Measurements from ENCODE around the gene DISC1.
"Not testable (repeated sequence)": the region's sequence is repeated elsewhere in the genome, so short reads cannot be mapped to it uniquely, and the experiment has no call there.

Gene DISC1

DNA sequence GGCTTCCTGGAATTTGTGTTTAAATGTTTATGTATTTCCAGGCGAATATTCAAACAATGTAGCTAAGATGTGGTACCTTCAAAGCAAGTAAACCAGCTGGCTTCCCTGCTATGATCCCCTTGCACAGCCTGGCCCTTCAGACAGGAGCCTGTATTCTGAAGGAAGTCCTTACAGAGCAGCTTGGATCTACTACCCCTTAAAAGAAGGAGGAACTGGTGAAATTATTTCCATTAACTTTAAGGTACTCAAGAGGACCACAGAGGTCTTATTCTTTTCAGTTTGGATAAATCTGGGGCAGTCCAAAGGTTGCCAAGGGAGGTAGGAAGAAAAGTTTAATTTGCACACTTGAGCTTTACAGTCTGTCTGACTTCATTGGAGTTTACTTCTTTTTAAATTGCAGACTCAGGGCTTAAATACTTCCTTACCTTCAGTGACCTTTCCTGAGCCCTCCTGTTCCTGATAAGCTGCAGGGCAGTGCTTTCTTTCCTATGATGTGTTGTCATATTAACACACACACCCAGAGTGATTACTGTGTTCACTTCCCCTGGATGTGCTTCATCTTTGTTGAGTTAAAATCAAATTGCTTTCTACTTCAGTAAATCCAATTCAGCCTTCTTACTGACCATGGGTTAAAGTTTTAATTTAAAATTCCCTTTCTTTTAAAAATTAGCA, 40.5 kb downstream of the DISC1 start:
- no peak for DNase-seq (ENCODE audit: low read depth in 2 of 3, low spot score in 1 of 3)

DNA sequence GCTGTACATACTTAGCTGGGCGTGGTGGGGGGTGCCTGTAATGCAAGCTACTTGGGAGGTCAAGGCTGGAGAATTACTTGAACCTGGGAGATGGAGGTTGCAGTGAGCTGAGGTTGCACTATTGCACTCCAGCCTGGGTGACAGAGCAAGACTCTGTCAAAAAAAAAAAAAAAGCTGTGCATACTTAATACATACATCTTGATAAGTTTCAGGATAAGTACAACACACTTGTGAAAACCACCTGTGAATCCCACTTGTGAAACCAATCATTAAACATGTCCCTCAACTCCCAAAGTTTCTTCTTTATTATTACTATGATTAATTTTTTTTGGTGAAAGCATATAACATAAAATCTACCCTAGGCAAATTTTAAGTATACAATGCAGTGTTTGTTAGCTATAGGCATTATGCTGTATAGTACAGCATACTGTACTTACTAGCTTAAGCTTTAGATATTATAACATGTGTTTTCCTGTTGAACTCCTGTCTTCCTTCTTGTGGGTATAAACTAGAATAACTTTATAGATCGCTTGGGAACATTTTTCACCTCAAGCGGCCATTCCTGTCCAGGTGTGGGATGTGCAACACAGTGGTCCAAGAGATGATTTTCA, 41.4 kb downstream of the DISC1 start:
- DNase-seq (ENCODE audit: low read depth in 2 of 3, low spot score in 1 of 3), result no peak

DNA sequence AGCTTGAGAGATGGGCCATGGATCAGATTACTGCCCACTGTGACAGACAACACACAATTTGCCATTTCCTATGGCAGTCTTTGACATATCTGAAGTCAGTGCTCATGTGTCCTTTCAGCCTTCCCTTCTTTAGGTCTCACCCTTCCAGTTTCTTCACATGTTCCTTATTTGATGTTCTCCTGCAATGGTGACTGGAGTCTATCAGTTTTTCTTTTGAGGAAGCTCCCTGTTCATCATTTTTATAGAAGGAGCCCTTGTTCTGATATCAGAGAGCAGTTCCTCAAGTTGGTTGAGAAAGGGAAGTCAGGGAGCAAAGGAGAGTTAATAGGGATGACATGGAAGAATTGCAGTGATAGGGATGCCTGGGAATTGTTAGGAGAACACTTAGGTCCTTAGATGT, 42.2 kb downstream of the DISC1 start:
- DNase-seq (ENCODE audit: low read depth in 2 of 3, low spot score in 1 of 3), result no peak

DNA sequence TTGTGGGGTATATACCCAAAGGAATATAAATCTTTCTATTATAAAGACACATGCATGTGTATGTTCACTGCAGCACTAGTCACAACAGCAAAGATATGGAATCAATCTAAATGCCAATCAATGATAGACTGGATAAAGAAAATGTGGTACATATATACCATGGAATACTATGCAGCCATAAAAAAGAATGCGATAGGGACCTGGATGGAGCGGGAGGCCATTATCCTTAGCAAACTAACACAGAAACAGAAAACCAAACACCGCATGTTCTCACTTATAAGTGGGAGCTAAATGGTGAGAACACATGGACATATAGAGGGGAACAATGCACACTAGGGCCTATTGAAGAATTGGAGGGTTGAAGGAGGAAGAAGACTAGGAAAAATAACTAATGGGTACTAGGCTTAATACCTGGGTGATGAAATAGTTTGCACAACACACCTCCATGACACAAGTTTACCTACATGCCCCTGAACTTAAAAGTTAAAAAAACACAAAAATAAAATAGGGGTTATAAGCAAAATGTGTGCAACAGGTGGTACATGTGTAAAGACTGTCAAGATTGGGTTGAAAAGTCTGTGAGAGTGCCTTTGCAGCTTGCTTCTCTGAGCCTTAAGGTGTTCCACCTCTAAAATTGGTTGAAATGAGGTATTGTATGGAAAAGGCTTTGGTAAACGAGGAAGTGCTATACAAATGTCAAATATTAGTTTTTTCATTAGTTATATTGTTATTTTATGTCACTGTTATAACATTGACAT, 43.5 kb downstream of the DISC1 start:
- not testable (repeated sequence) for DNase-seq (ENCODE audit: low read depth in 2 of 3, low spot score in 1 of 3)

DNA sequence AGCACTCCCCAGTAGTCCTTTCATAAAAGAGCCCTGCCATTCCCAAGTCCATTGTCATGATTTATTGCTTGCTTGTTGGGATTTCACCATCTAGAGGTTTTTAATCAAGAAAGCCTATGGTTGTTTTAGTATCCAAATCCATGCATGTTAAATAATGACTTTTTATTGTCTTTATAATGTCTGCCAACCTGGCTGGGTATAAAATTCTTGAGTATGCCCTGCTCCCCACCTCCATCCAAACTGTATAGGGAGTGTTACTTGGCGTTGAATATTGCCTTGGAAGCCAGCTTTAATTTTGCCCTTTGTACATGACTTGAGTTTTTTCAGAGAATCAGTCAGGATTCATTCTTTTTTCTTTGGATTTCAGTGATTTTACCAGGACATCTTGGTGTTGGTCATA, 44.2 kb downstream of the DISC1 start:
- DNase-seq (ENCODE audit: low read depth in 2 of 3, low spot score in 1 of 3), result no peak

DNA sequence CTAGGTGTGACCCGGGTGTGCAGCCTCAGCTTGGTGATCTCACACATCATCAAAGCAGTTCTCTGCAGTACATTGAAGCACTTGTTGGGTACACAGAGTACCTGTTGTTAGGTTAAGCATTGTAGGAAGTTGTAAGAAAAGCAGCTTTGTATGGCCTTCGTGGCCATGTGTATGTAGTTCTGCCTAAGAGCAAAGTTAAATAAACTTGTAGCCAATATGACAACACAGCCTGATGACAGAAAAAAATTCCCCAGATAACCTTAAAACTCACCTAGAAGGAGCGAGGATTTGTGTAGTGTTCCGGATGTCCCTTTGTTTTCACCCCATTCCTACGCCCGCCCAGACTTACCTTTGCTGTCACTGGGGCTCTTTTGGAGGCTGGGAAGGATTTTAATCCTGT, 48.0 kb downstream of the DISC1 start:
- DNase-seq (ENCODE audit: low read depth in 2 of 3, low spot score in 1 of 3), result no peak

DNA sequence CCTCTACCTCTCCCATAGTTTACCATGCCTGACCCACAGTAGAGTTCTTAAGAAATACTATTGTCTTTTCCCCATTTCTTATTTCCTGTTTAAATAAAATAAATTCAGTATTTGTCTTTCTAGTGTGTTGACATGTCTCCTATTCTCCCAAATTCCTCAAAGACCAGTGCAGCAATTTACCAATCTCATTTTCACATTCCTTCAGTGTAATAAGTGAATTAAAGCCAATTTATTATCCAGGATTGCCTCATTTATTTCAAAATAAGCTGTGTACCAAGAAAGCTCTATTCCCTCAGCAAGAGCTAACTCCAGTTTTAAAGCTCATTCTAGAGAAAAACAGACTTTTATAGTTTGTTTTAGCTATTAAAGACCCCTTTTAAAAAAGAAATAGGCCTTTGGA, 49.9 kb downstream of the DISC1 start:
- no peak for DNase-seq (ENCODE audit: low read depth in 2 of 3, low spot score in 1 of 3)

DNA sequence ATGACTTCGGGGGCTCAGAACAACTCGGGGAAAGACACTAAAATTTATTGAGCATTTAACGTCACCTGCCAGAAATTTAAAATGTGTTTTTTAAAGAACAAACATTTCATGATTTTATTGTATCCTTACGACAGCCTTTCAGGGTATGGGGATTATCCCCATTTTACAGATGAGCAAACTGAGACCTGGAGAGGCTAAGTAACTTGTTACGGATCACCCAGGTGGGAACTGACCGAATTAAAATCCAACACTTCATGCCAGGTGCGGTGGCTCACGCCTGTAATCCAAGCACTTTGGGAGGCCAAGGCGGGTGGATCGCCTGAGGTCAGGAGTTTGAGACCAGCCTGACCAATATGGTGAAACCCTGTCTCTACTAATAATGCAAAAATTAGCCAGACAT, 50.9 kb downstream of the DISC1 start:
- DNase-seq (ENCODE audit: low read depth in 2 of 3, low spot score in 1 of 3), result no peak

DNA sequence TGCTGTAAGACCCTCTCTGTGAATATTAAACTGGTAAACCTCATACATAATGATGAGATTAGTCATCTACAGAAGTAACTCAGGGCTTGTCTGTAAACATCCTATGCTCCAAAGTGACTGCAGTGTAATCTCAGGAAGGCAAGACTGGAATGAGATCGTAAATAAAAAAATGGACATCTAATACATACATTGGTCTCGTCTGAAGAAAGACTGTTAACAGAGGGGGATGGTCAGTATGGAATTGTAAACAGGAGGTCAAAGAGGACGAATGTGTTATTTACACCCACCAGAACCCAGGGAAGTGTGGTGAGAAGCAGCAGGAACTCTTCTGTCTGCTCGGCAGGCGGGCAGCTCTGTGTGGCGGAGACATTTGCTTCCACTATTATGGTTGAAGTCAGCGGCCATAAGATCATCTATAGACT, 51.4 kb downstream of the DISC1 start:
- no peak for DNase-seq (ENCODE audit: low read depth in 2 of 3, low spot score in 1 of 3)

DNA sequence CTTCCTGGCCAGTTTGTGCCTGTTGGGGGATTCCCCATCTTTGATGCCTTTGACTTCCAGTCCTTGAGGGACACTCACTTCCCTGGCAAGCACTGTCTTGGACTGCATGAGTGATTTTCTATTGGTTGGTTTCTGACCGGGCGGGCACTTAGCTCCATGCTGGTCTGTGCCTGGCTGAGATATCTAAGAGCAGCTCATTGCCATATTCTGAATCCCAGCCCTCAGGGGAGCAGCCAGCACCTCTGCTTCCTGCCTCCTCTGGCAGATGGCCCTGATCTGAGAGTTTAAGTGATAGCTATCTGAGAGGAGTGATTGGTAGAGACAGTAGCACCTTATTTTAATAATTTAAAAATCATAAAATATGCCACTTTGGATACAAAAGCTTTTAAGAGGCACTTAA, 52.5 kb downstream of the DISC1 start:
- no peak for DNase-seq (ENCODE audit: low read depth in 2 of 3, low spot score in 1 of 3)

DNA sequence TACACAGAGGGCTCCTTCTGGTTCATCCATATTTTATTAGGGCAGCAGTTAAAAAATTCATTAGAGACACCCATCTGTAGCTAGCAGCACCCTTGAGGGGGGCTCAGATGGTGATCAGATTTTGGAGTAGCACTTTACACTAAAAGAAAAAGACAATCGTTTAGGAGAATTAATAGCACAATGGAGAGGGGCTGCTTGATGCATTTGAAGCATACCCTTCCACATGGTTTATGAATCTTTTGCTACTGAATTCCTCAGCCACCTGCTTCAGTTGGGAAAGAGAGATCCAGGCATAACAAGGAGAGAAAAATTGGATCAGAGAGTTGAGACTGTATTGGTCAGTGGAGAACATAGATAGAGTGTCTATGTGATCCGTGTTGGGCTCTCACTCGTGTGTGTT, 54.4 kb downstream of the DISC1 start:
- no peak for DNase-seq (ENCODE audit: low read depth in 2 of 3, low spot score in 1 of 3)

DNA sequence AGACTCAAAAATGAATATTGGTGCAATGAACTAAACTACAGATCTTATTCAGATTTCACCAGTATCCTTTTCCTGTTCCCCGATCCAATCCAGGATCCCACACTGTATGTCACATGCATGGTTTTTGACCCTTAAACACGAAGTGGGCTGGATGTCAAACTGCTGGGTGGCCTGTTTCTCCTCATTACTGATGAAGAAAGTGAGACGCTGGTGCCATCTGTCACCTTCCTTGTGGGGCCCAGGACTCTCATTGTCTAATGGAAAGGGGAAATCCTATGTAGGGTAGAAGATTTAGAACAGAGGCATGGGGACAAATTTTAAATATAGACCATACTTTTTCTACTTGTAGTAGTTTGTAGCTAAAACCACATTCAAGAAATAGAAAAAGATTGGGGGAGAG, 56.2 kb downstream of the DISC1 start:
- DNase-seq (ENCODE audit: low read depth in 2 of 3, low spot score in 1 of 3), result no peak

DNA sequence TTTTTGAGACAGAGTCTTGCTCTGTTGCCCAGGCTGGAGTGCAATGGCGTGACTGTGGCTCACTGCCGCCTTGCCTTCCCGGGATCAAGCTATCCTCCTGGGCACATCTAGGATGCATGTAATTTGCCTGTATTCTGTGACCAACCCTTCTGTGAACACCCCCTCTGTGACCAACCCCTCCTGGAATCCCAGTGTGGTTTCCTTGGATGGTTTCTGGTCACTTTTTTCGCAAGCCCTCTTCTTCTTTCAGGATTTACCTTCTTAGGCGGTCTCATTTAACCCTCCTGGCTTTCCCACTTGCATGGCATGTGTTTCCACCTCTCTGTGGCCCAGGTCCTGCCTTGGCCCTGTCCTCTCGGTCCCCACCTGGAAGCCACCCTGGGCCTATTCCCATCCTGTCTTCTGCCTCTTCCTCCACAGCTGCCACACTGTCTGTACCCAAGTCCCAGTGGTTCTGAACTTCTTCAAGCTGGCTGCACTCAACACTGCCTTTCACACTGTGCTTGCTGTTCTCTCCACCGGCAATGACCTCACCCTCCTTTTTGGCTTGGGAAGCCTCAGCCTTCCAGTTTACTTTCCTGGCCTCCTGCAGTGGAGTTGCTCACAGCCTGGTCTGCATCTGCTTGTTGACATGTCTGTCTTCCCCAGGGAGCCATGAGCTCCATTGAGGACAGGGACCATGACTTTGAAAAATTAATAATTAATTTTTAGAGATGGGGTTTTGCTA, 57.0 kb downstream of the DISC1 start:
- no peak for DNase-seq (ENCODE audit: low read depth in 2 of 3, low spot score in 1 of 3)

DNA sequence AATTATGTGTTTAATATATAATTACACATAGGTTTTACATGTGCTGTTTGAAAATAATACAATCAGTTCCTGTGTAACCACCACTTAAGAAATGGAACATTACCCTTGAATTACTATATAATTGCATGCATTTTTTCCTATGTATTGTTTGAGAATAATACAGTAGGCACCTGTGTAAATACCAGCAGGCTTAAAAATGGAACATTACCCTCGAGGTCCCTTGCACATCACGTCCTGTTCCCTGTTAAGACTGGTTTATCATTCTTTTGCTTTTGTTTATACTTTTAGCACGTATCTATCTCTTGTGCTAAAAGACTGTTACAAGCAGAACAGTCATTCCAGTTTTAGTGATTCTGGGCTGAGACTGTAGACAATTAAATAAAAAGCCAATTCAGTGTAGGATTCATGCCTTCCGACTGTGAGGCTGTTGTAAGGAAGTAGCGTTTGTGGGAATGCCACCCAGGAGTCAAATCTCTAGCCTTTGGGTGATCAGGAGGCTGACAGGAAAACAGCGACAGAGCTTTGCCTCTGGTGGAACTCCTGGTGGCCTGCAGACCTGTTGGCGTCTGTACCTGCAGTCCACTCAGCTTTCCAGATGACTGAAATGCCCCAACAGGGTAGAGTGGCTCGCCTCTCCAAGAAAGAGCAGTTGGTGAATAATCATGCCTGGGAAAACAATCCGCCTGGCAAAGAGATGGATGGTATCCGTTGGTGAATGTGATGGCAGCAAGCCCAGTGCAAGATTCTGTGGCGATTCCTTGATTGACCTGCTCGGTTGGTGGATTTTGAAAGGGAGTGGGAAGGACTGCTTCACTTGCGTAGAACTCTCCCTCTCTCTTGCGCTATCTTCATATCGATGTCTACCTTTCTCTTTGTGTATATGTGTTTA, 58.0 kb downstream of the DISC1 start:
- DNase-seq (ENCODE audit: low read depth in 2 of 3, low spot score in 1 of 3), result no peak

DNA sequence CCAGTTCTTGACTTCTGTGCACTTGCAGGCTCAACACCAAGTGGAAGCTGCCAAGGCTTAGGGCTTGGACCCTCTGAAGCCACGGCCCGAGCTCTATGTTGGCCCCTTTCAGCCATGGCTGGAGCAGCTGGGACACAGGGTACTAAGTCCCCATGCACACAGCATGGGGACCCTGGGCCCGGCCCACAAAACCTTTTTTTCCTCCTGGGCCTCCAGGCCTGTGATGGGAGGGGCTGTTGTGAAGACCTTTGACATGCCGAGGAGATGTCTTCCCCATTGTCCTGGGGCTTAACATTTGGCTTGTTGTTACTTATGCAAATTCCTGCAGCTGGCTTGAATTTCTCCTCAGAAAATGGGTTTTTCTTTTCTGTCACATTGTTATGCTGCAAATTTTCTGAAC, 59.8 kb downstream of the DISC1 start:
- DNase-seq (ENCODE audit: low read depth in 2 of 3, low spot score in 1 of 3), result no peak

DNA sequence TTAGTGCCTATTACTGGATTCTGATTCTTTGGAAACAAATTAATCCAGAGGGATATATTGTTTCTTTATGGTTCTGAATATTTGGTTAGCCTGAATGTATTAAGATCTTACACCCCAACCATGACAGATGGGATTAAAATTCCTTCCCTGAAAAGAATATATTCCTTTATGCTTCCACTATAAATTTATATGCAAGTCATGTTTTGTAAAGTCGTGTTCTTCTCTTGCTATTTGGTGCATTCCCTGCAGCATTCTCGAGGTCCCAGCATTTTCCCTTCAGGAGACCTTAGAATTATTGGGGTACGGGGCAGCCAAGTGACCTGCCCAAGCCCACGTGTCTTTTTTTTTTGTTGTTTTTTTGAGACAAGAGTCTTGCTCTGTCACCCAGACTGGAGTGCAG, 62.4 kb downstream of the DISC1 start:
- DNase-seq (ENCODE audit: low read depth in 2 of 3, low spot score in 1 of 3), result no peak

DNA sequence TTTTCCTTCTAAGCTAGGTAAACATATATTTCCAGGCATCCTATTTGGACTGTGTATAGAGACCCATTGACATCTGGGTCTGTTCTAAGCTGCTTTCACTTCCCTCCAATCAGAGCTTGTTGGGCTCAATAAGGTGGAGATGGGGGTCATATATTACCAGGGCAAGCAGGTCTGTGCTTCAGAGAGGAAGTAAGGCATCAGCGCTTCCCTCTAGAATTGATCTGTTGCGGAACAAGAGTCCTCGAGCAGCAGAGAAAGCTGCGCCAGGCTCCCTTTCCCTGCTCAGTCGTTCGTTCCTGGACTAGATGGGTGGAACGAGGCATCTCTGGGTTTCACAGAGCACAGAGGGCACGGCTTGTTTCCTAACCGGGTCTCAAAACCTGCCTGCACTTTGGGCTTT, 63.5 kb downstream of the DISC1 start:
- no peak for DNase-seq (ENCODE audit: low read depth in 2 of 3, low spot score in 1 of 3)

DNA sequence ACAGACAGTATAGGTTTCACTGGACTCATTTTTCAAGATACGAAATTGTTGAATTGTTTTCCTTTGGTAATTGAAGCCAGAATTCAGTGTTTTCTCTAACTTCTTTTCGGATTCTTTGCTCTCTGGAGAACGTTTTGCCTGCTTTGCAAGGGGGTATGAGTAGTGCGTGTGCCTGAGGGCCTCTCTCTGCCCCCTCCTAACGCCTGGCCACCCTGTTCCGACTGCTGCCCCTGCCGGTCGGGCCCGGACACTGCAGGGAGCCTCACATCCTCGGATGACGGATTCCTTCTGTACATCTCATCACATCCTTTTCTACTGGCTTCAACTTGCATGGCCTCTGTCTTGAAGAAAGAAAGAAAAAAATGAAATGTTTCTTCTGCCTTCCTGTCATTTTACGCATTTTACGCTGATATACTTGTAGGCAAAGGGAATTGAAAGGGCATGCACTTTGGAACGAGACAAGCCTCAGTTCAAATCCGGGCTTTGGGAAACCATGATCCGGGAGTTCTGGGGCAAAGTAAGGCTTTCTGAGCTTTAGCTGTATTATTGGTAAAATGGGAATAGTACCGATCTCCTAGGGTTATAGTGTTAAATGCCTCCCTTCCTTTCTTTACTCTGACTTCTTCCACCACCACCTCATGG, 65.1 kb downstream of the DISC1 start:
- no peak for DNase-seq (ENCODE audit: low read depth in 2 of 3, low spot score in 1 of 3)

DNA sequence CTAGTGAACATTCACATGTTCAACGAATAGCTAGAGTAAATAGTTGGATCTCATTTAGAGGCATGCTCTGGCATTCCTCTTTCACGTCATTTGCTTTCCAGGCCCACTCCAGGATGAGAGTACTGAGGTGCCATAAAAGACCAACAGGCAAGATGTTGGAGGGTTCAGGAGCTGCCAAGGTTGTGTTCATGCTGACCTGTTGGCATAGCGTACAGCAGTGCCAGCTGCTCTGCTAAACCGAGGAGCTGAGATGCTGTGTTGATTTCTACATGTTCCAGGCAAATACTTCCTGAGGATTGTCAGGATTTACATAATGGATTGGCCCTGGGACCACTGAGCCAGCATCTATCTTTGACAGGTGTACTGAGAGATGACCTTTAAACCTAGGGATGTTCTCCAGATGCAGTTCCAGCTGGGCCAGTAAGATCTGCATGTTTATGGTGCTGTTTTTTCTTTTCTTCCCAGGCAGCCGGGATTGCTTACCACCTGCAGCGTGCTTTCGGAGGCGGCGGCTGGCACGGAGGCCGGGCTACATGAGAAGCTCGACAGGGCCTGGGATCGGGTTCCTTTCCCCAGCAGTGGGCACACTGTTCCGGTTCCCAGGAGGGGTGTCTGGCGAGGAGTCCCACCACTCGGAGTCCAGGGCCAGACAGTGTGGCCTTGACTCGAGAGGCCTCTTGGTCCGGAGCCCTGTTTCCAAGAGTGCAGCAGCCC, 66.9 kb downstream of the DISC1 start:
- no peak for DNase-seq (ENCODE audit: low read depth in 2 of 3, low spot score in 1 of 3)

DNA sequence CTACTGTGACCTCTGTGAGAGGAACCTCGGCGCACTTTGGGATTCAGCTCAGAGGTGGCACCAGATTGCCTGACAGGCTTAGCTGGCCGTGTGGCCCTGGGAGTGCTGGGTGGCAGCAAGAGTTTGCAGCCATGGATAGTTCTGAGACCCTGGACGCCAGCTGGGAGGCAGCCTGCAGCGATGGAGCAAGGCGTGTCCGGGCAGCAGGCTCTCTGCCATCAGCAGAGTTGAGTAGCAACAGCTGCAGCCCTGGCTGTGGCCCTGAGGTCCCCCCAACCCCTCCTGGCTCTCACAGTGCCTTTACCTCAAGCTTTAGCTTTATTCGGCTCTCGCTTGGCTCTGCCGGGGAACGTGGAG, 67.5 kb downstream of the DISC1 start:
- no peak for DNase-seq (ENCODE audit: low read depth in 2 of 3, low spot score in 1 of 3)
